D341Med (cell line): Measurements from ENCODE around the gene ZSCAN32.
A peak's percentile ranks its signal among the peaks of the same experiment; 100 is the strongest.

ENCODE experiments used
- DNase-seq: peaks from one replicate; pipeline ENCODE4 v3.0.0; 2012; ENCODE audit warnings: low spot score

The ZSCAN32 gene

GRCh38 chr16:3400779-3401688, at the start of gene ZSCAN32, which contains the start of gene ZNF174:
Gene ZSCAN32, minus strand, starts transcription at chr16:3401004. Its CDS starts 3,447 bp downstream, at chr16:3397557.
Gene ZNF174, plus strand, starts transcription at chr16:3401215. Its CDS starts 790 bp downstream, at chr16:3402005.
- peak; percentile 99 for DNase-seq

DNA sequence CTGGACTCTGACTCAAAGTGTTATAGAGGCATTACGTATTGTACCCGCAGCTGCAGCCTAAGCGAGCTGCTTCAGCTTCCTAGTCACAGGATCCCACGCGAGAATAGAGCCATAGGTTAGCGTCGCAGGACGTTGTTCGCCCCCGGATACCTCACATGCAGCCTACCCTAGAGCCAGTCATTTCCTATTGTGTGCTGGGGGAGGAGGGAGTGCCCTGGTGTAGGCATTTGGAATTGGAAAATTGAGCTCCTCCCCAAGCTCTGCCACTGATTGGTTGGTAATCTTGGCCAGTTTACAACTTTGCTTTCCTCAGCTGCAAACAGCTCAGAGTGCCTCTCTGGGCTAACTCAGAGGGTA, 43.2 kb upstream of the ZSCAN32 start:
- DNase-seq: no peak

DNA sequence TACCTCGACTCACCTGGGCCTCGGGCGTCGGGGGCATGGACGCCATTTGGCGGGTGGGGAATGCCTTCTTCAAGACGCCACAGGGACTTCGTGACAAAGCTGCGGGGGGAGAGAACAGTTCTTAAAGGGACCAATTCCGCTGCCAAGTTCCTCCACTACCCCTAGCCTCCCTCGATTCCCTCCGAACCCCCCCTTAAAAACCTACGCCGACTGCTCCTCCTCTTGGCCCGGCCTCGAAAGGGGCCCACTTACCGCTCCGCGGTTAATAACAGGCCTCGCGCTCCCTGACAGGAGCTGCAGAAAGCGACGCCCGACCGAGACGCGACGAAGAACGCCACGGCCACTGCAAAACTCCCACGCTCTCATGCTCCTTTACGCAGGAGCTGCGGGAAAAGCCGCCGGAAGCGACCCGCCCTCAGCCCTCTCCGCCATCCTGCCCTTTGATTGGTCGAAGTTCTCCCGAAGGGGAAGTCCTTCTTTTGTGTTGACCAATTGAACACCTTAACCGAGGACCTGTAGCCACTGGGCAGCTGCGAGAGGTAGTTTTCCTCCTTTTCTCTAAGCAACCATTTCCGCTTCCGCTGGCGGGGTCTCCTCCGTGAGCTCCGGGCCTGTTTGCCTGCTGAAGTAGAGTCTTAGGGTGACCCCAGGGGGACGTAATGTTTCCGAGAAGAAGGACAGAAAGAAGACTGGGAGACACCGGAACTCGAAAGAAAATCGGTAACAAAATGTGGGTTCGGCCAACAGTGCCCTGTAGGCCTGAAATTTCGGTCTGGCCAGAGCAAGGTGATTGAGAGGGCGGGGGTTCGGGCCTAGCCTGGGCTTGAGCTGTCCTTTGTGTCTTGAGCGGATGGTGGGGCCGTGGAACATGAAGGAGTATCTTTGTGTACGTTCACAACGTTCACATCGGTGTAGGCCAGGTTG, 42.6 kb upstream of the ZSCAN32 start, which contains the start of the genes NAA60 and ZNF597:
NAA60 (plus strand) TSS at position 573 of the 924 bp plus-strand sequence. CDS start 32,548 bp downstream, outside the sequence.
ZNF597 (minus strand) TSS at position 397 of the 924 bp plus-strand sequence; CDS start at position 46, 351 bp downstream.
- DNase-seq: no peak

- DNase-seq: no peak
These were observed 38.8 kb upstream of the ZSCAN32 start for GRCh38 chr16:3439637-3440036.

- no peak for DNase-seq
These were observed 33.6 kb upstream of the ZSCAN32 start for GRCh38 chr16:3434373-3434772.

DNA sequence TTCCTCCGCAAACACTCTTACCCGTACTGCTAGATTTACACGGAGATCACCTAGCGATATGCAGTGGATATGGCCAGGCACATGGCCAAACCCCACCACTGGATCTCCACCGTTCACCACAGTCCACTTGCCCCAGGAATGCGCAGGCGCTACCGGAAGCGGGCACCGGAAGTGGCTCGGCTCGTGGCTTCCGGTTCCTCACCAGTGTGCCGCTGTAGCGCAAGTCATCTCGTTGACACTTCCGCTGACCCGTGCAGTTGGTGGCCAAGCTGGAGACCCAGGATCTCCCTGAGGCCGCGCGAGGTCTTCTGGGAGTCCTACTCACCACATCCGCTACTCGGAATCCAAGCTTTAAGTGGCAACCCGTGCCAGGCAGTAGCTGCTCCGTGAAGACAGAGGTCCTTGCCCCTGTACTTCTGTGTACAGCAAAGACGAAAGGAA, 31.0 kb upstream of the ZSCAN32 start:
- DNase-seq: no peak

- DNase-seq: no peak
These were observed 13.1 kb upstream of the ZSCAN32 start for GRCh38 chr16:3413730-3414379.

GRCh38 chr16:3408561-3409197, 7.9 kb upstream of the ZSCAN32 start:
- DNase-seq: no peak

GRCh38 chr16:3401719-3402397, 1.1 kb upstream of the ZSCAN32 start:
- DNase-seq: peak; percentile 52

GRCh38 chr16:3400446-3400778, 392 bp downstream of the ZSCAN32 start:
- DNase-seq: no peak

GRCh38 chr16:3389663-3390338, 11.0 kb downstream of the ZSCAN32 start:
- no peak for DNase-seq

GRCh38 chr16:3388325-3388724, 12.5 kb downstream of the ZSCAN32 start:
- DNase-seq: no peak

DNA sequence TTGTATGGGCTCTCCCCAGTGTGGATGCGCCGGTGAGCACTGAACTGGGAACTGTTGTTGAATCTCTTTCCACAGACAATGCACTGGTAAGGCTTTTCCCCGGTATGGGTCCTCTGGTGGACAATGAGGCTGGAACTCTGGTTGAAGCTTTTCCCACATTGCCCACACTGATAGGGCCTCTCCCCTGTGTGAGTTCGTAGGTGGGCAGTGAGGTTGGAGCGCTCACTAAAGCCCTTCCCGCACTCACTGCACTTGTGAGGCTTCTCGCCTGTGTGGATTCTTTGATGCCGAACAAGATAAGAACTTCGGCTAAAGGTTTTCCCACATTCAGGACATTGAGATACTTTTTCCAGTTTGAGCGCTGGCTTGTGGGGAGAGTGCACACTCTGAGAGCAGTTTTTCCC, 17.8 kb downstream of the ZSCAN32 start:
- no peak for DNase-seq

DNA sequence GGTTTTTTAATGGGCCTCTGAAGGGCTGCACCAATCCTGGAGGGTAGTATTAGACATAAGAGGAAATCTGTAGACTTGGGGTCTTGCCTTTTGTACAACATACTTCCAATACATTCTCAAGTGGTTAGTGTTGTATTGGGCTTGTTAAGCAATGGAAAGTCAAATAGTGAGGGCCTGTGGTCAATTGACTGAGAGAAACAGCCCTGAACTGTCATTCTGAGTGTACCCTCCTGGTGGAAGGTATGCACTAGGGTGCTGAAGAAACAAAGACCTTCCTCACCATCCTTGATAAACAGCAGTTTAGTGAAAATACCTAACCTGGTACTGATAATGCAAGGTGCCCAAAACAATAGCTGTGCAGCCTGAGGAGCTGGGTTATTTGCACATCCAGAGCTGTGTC, 22.9 kb downstream of the ZSCAN32 start:
- DNase-seq: no peak

- no peak for DNase-seq
These were observed 25.1 kb downstream of the ZSCAN32 start for GRCh38 chr16:3375680-3376079.

DNA sequence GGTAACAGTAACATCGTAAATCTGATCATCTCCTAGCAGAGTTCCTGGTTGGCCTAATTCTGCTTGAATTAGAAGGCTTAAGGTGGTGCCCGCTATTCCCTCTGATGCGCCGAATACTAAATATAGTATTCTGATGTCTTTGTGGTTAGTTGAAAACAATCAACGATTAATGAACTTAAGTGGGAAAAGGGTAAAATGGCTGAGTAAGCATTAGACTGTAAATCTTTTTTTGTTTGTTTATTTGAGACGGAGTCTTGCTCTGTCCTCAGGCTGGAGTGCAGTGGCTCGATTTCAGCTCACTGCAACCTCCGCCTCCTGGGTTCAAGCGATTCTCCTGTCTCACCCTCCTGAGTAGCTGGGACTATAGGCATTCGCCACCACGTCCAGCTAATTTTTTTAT, 31.7 kb downstream of the ZSCAN32 start:
- DNase-seq: no peak

GRCh38 chr16:3364774-3365427, 35.9 kb downstream of the ZSCAN32 start:
- DNase-seq: peak; percentile 35

DNA sequence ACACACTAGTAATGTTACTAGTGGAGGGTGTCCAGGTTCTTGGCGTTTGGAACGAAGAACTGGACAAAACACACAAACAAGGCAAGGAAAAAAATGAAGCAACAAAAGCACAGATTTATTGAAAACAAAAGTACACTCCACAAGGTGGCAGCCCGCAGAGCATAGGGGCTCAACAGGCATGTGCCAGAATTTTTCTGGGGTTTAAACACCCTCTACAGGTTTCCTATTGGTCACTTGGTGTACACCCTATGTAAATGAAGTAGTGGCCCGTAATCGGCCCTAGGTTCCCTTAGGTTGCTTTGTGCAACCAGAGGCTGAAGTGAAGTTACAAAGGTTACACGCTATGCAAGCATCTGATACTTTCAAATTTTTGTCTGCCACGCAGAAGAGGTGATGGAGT, 37.0 kb downstream of the ZSCAN32 start:
- no peak for DNase-seq

- no peak for DNase-seq
These were observed 37.9 kb downstream of the ZSCAN32 start for GRCh38 chr16:3362931-3363330.

DNA sequence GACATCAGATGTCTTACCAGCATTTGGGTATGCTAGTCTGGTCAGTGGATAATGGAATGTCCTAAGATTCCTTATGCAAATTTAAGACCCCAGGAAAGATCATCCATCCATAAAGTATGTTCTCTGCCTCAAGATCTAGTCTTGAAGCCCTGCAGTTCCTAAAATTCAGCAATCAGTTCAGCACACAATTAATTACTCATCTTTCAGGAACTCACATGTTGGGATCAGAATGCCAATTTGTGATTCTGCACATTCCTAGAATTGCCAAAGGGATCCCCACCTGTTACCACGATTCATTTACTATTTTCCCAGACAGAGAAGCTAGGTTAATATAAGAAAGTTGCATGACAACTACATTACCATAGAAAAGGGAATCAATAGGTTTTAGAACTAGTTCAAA, 41.9 kb downstream of the ZSCAN32 start:
- DNase-seq: no peak
